Neuronal stem cell (in vitro differentiated cells): ENCODE measurements around the gene RFT1.

Experiments
- DNase-seq: peaks from one replicate; pipeline ENCODE4 v3.0.0-alpha.2; 2013; ENCODE audit warnings: low spot score
- H2AFZ ChIP-seq: one replicate; pipeline ENCODE4 v1.6.1; 2013; ENCODE audit warnings: mild to moderate bottlenecking, low read length, inconsistent platforms
- H2AK5ac ChIP-seq: 2 replicates; pipeline ENCODE4 v1.6.1; 2013; ENCODE audit warnings: low read depth, mild to moderate bottlenecking, inconsistent platforms, low read length, moderate library complexity, mixed read lengths
- H2BK120ac ChIP-seq: 2 replicates; pipeline ENCODE4 v1.6.1; 2013; ENCODE audit warnings: low read depth, mild to moderate bottlenecking, inconsistent platforms, low read length, moderate library complexity, mixed read lengths
- H2BK12ac ChIP-seq: one replicate; pipeline ENCODE4 v1.6.1; 2013; ENCODE audit warnings: low read length, inconsistent platforms
- H2BK15ac ChIP-seq: 2 replicates; pipeline ENCODE4 v1.6.1; 2013; ENCODE audit warnings: mild to moderate bottlenecking, low read length, inconsistent platforms, mixed read lengths
- H2BK5ac ChIP-seq: one replicate; pipeline ENCODE4 v1.6.1; 2013; ENCODE audit warnings: inconsistent platforms, mild to moderate bottlenecking, low read length, moderate library complexity
- H3K14ac ChIP-seq: one replicate; pipeline ENCODE4 v1.6.1; 2013; ENCODE audit warnings: low read length, inconsistent platforms
- H3K18ac ChIP-seq: 2 replicates; pipeline ENCODE4 v1.6.1; 2013; ENCODE audit warnings: low read length, inconsistent platforms
- H3K23ac ChIP-seq: 2 replicates; pipeline ENCODE4 v1.6.1; 2013; ENCODE audit warnings: low read depth, mild to moderate bottlenecking, mixed read lengths, low read length, inconsistent platforms; ENCODE audit not compliant: poor library complexity
- H3K27ac ChIP-seq: replicated peaks from 3 replicates; pipeline ENCODE4 v1.5.1; 2013; ENCODE audit warnings: low read length, inconsistent platforms
- H3K27me3 ChIP-seq, 3 experiments: 2 replicates each; pipeline ENCODE4 v1.6.1; 2013; ENCODE audit warnings: low read length in 3 of 3, mild to moderate bottlenecking in 2 of 3, inconsistent platforms in 1 of 3, low read depth in 1 of 3, mixed read lengths in 1 of 3, moderate library complexity in 1 of 3; ENCODE audit not compliant: control insufficient read depth in 3 of 3, insufficient read depth in 3 of 3
- H3K36me3 ChIP-seq, 2 donors: replicated peaks in 1 of 2; 2 replicates each; pipeline ENCODE4 v1.6.1; 2013; ENCODE audit warnings: low read length in 2 of 2; ENCODE audit not compliant: control insufficient read depth in 2 of 2, insufficient read depth in 2 of 2
- H3K4ac ChIP-seq: 2 replicates; pipeline ENCODE4 v1.6.1; 2013; ENCODE audit warnings: inconsistent platforms, mild to moderate bottlenecking, low read length, moderate library complexity
- H3K4me1 ChIP-seq, 2 donors: 1 replicate in 1 of 2; 2 replicates in 1 of 2; pipeline ENCODE4 v1.6.1; 2013; ENCODE audit warnings: low read length in 2 of 2, low read depth in 1 of 2; ENCODE audit not compliant: control insufficient read depth in 2 of 2, insufficient read depth in 1 of 2
- H3K4me2 ChIP-seq: one replicate; pipeline ENCODE4 v1.6.1; 2013; ENCODE audit warnings: mild to moderate bottlenecking, low read length, inconsistent platforms; ENCODE audit not compliant: insufficient read depth, poor library complexity, severe bottlenecking
- H3K4me3 ChIP-seq, 2 donors: 2 replicates each; pipeline ENCODE4 v1.5.1; 2013; ENCODE audit warnings: low read length in 2 of 2, mild to moderate bottlenecking in 2 of 2, inconsistent platforms in 1 of 2, moderate library complexity in 1 of 2
- H3K79me1 ChIP-seq: one replicate; pipeline ENCODE4 v1.6.1; 2013; ENCODE audit warnings: low read depth, mild to moderate bottlenecking, inconsistent platforms, low read length, moderate library complexity
- H3K9ac ChIP-seq: one replicate; pipeline ENCODE4 v1.6.1; 2013; ENCODE audit warnings: mild to moderate bottlenecking, low read depth, low read length, inconsistent platforms; ENCODE audit not compliant: poor library complexity
- H3K9me3 ChIP-seq, 2 donors: replicated peaks in 1 of 2; 2 replicates each; pipeline versions ENCODE3 to v1.6.1; 2013; ENCODE audit warnings: low read length in 2 of 2, mild to moderate bottlenecking in 2 of 2, inconsistent platforms in 1 of 2, low read depth in 1 of 2, mixed read lengths in 1 of 2, moderate library complexity in 1 of 2; ENCODE audit not compliant: control insufficient read depth in 2 of 2, insufficient read depth in 1 of 2
- H4K8ac ChIP-seq: one replicate; pipeline ENCODE4 v1.6.1; 2013; ENCODE audit warnings: low read depth, mild to moderate bottlenecking, inconsistent platforms, low read length, moderate library complexity
- H4K91ac ChIP-seq: one replicate; pipeline ENCODE4 v1.6.1; 2013; ENCODE audit warnings: low read length, low read depth, mild to moderate bottlenecking, inconsistent platforms; ENCODE audit not compliant: poor library complexity
- WGBS, 2 donors: extraction: QIAGEN DNeasy Blood & Tissue Kit; methylation state at CpG; one replicate each; pipeline ENCODE4 v1.1.7; 2013; ENCODE audit warnings: missing lambda C conversion rate in 2 of 2, mixed read lengths in 1 of 2; ENCODE audit not compliant: insufficient read length in 2 of 2, insufficient replicate concordance in 1 of 2; ENCODE audit errors: extremely low coverage in 2 of 2; 5-methylcytosine and 5-hydroxymethylcytosine counted together

The RFT1 gene

DNA sequence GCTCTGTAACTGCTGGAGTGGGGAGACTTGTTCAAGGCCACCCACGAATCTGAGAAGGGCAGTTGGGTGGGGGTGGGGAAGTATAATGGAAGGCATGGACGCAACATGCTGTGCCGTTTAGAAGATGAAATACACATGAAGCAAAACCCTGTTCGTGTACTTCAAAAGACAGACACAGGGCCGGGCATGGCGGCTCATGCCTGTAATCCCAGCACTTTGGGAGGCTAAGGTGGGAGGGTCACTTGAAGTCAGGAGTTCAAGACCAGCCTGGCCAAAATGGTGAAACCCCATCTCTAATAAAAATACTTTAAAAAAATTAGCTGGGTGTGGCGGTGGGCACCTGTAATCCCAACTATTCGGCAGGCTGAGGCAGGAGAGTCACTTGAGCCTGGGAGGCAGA, 47.5 kb downstream of the RFT1 start:
- no peak overlapping the region for H2BK5ac ChIP-seq
- no peak overlapping the region for H3K4ac ChIP-seq
- no peak overlapping the region for H3K4me3 ChIP-seq
- no peaks in the 10 kb centered on the region for H3K79me1 ChIP-seq
- H2AFZ ChIP-seq = no peak overlapping the region
- H3K27ac ChIP-seq = no peak overlapping the region
- H2BK15ac ChIP-seq = no peak overlapping the region
- H3K4me2 ChIP-seq = no peak overlapping the region
- WGBS, 2 donors = no CpG with 5 or more reads among the region's 8 CpGs
- no peak overlapping the region for H3K14ac ChIP-seq
- no peak overlapping the region for H2BK12ac ChIP-seq
- no peaks in the 10 kb centered on the region for H3K9me3 ChIP-seq
- H3K9ac ChIP-seq = no peak overlapping the region
- H3K4me1 ChIP-seq = no peaks in the 10 kb centered on the region
- no peak for DNase-seq
- H3K36me3 ChIP-seq = no peaks in the 10 kb centered on the region
- H3K23ac ChIP-seq = no peak overlapping the region
- H3K18ac ChIP-seq = no peak overlapping the region
- H2AK5ac ChIP-seq = no peak overlapping the region
- no peak overlapping the region for H2BK120ac ChIP-seq
- H4K8ac ChIP-seq = no peak overlapping the region
- H3K27me3 ChIP-seq = no peaks in the 10 kb centered on the region
- no peak overlapping the region for H4K91ac ChIP-seq

DNA sequence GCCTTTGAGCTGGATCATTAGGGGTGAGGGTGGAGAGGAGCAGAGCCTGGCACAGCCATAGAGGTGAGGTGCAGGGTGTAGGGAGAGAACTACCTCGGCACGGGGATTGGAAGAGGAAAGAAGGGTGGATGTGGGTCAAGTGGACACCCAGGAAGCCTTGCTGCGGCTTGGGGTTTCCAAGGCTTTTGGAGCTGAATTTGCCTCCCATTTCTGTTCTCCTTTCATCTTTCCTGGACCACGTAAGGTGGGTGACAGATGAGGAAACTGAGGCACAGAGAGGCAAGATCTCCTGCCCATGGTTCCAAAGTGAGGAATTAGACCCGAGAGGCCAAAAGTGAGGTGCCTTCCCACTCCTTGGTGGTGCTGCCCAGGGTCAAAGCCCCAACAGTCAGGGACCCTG, 48.9 kb downstream of the RFT1 start:
- no peak overlapping the region for H4K8ac ChIP-seq
- no peak overlapping the region for H3K4ac ChIP-seq
- H3K27ac ChIP-seq = no peak overlapping the region
- no peak overlapping the region for H3K14ac ChIP-seq
- no peak overlapping the region for H3K4me3 ChIP-seq
- H3K9me3 ChIP-seq = no peaks in the 10 kb centered on the region
- H3K4me2 ChIP-seq = no peak overlapping the region
- no peak for DNase-seq
- H3K18ac ChIP-seq = no peak overlapping the region
- H3K79me1 ChIP-seq = no peaks in the 10 kb centered on the region
- H2BK120ac ChIP-seq = no peak overlapping the region
- H2BK15ac ChIP-seq = no peak overlapping the region
- WGBS, 2 donors = no CpG with 5 or more reads among the region's 5 CpGs
- no peak overlapping the region for H3K23ac ChIP-seq
- no peak overlapping the region for H3K9ac ChIP-seq
- H3K27me3 ChIP-seq = no peaks in the 10 kb centered on the region
- no peak overlapping the region for H2BK12ac ChIP-seq
- no peak overlapping the region for H2AK5ac ChIP-seq
- H4K91ac ChIP-seq = no peak overlapping the region
- no peak overlapping the region for H2BK5ac ChIP-seq
- H3K4me1 ChIP-seq = no peaks in the 10 kb centered on the region
- H2AFZ ChIP-seq = no peak overlapping the region
- H3K36me3 ChIP-seq = no peaks in the 10 kb centered on the region

DNA sequence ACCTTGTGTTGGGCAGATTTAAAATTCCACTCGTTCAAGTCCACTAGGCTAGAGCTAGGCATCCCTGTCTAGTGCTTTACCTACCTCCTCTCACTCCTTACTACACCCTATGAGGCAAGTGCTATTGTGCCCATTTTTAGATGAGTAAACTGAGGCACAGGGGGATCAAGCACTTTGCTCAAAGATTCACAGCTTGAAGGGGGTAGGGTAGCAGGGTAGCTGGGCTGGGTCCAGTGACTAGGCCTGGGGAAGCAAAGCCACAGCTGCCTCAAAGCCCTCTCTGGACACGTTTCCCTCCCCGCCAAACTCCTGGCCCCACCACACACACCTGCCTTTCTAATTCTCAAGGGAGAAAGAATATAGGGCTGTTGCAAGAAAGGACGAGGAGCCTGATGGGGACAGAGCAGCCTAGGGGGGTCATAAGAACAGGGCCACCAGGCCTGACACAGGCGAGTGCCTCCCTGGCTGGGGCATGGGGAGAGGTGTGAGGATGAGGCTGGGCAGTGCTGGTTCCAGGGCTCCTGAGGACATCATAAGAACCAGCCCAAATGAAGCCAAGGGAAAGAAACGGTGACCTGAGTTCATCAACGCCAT, 49.5 kb downstream of the RFT1 start:
- Histone ChIP-seq H2AK5ac (no peak overlapping the region), H2BK5ac (no peak overlapping the region), H3K36me3 (no peaks in the 10 kb centered on the region), H3K4ac (no peak overlapping the region), H3K27ac (no peak overlapping the region), H3K4me2 (no peak overlapping the region), H3K4me3 (no peak overlapping the region), H3K4me1 (no peaks in the 10 kb centered on the region), H3K18ac (no peak overlapping the region), H3K9me3 (no peaks in the 10 kb centered on the region), H3K9ac (no peak overlapping the region), H3K23ac (no peak overlapping the region), H2BK120ac (no peak overlapping the region), H4K91ac (no peak overlapping the region), H2AFZ (no peak overlapping the region), H3K79me1 (no peaks in the 10 kb centered on the region), H2BK12ac (no peak overlapping the region), H4K8ac (no peak overlapping the region), H2BK15ac (no peak overlapping the region), H3K27me3 (no peaks in the 10 kb centered on the region), H3K14ac (no peak overlapping the region)
- DNase-seq = no peak
- WGBS, 2 donors = no CpG with 5 or more reads among the region's 7 CpGs

DNA sequence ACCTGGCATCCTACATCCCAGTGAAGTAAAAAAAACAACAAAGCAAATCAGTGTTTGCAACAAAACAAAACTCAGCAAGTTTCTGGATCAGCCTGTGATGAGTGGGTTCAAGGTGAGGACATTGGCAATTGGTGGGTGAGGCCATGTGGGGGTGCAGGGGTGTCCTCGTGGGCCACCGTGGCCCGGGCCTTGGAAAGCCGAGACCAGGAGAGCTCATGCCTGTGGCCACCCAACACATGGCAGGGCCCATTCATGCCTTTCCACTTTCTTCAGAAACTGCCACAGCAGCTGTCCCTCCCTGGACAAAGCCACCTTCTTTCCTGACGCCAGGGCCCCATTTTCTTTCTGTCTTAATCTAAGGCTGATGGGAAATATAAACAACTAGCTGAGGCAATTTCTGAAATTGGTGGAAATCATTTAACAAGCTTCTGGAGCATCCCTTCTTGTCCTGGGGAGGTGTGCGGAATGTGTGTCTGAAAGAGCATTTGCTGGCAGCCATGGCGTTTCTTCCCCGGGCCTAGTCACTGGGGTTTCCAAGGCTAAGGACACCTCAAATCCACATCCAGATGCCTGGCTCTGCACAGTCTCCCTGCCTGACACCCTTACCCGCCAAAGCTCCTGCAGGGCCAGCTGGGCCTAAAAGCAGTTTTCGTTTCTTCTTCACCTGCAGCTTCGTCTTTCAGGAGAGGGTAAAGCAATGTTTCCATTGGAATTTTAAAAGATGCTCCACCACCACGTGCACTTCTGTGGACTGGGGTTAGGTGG, 50.3 kb downstream of the RFT1 start:
- Histone ChIP-seq H2BK5ac (no peak overlapping the region), H3K36me3 (no peaks in the 10 kb centered on the region), H3K14ac (no peak overlapping the region), H3K23ac (no peak overlapping the region), H2AK5ac (no peak overlapping the region), H3K79me1 (no peaks in the 10 kb centered on the region), H3K27me3 (no peaks in the 10 kb centered on the region), H3K9ac (no peak overlapping the region), H3K4ac (peak overlapping the region; percentile 47), H3K9me3 (no peaks in the 10 kb centered on the region), H4K8ac (no peak overlapping the region), H3K4me3 (no peak overlapping the region), H3K27ac (no peak overlapping the region), H4K91ac (no peak overlapping the region), H3K4me1 (peaks cover 0 to 3% of the 10 kb centered on the region in 2 donors), H2BK15ac (no peak overlapping the region), H3K4me2 (no peak overlapping the region), H2BK12ac (no peak overlapping the region), H3K18ac (no peak overlapping the region), H2BK120ac (no peak overlapping the region), H2AFZ (no peak overlapping the region)
- no peak for DNase-seq
- WGBS, 2 donors = no CpG with 5 or more reads among the region's 12 CpGs
